ENCODE measurements around the gene CCDC57.

- TF ChIP-seq CTCF (conservative IDR thresholded peaks at IDR 0.05; ENCODE audit: low read depth, low read length) (no peak), CEBPB (IDR thresholded peaks at IDR 0.05; ENCODE audit: low read depth, low read length) (no peak), SMC3 (IDR thresholded peaks at IDR 0.05; ENCODE audit: low read depth, low read length) (no peak), MXI1 (IDR thresholded peaks at IDR 0.05; ENCODE audit: borderline replicate concordance, low read depth, low read length) (no peak), RAD21 (IDR thresholded peaks at IDR 0.05; ENCODE audit: low read length) (no peak), POLR2A (IDR thresholded peaks at IDR 0.05; ENCODE audit: low read depth, low read length) (no peak), RFX5 (IDR thresholded peaks at IDR 0.05; ENCODE audit: low read depth, low read length) (no peak), NFE2L2 (IDR thresholded peaks at IDR 0.05; ENCODE audit: low read depth, low read length) (no peak), ELK1 (IDR thresholded peaks at IDR 0.05; ENCODE audit: borderline replicate concordance, low read depth, low read length) (no peak), FOS (IDR thresholded peaks at IDR 0.05; ENCODE audit: low read depth, low read length) (no peak), USF2 (IDR thresholded peaks at IDR 0.05; ENCODE audit: low read depth, low read length) (no peak)
These were observed 57.7 kb downstream of the CCDC57 start for GRCh38 chr17:82154881-82155331.

Data from IMR-90 (cell line).